HG02943 (cell line): ENCODE measurements around the gene SMNDC1.
"Not testable (repeated sequence)": the region's sequence is repeated elsewhere in the genome, so short reads cannot be mapped to it uniquely, and the experiment has no call there.

Source experiments
- ATAC-seq: cut with Tn5 transposase; IDR thresholded peaks from one replicate; pipeline ENCODE4 v1.9.1; 2021; ENCODE audit warnings: mild to moderate bottlenecking, low read depth, moderate library complexity; ENCODE audit not compliant: unreplicated experiment

SMNDC1 gene

DNA sequence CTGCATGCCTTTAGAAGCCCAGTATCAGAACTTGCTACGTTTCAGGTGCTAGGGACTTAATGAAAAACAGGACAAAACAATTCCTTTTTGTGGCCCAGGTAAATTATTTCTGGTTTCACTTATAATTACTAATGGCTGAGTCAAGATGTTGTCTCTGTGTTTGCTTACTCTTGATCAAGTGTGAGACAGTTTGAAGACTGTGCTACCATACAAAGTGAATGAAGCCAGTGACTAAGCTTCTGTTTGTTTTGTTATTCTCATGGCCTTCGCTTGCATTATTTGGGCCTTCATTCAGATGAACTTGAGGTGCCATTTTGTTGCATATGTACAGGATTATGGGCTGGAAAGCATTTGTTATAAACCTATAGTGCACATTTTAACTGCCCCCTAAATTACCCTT is 17.9 kb downstream of the SMNDC1 start:
- ATAC-seq: no peak

DNA sequence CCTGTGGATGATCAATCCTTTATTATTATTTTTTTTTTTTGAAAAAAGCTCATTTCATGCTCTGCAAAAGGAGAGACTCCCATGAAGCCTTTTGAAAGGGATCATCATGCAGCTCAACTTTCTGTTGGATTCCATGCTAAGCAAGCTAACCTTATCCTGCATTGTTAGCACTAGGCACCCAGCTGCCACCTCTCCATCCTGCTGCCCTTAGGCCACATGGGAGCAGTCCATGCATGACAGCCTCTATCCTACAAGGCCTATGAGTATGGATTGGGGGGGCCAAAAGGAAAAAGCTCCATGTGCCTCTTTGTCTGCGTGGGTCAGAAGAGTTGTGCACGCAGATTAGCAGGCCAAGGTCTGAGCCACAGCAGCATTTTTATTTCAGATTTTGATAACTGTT is 19.2 kb downstream of the SMNDC1 start:
- ATAC-seq: no peak

DNA sequence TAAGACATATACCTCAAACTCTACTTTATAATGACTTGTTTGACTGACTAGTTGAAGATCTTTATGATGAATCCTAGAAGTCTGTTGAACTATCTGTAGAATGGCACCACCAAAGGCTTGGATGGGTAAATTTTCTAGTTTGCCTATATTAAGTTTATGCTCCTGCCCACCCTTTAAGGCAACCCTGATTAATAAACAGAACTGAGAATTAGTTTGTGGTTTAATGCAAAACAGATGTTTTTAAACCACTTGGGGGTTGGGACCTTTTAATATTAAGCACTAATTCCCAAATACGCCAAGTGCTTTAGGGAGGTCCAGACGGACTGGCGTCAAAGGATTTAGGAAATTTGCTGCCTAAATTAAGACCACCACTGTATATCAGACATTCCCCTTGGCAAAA is 20.5 kb downstream of the SMNDC1 start:
- ATAC-seq: no peak

DNA sequence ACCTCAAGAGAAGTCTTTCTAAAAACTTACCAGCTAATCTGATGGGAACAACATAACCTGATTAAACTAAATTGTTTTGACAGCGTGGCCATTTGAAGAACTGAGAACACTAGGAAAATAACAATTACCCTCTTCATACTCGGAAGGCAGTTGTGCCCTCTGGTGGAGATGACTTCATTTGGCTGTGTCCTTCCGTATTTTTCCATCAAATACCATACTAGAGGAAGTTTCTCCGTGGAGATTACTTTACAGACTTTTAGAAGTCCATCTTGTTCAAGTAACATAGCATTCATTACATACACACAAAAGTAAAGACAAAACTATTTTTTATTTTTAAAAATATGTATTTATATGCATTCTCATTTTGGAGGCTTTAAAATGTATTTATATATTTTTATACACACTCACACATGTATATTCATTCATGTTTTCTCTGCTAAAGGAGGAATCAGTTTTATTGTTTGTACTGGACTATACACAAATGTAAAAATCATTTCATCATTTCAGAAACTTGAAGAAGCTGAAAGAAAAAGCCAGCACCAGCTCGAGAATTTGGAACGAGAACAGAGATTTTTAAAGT is 25.2 kb downstream of the SMNDC1 start:
- ATAC-seq: no peak

DNA sequence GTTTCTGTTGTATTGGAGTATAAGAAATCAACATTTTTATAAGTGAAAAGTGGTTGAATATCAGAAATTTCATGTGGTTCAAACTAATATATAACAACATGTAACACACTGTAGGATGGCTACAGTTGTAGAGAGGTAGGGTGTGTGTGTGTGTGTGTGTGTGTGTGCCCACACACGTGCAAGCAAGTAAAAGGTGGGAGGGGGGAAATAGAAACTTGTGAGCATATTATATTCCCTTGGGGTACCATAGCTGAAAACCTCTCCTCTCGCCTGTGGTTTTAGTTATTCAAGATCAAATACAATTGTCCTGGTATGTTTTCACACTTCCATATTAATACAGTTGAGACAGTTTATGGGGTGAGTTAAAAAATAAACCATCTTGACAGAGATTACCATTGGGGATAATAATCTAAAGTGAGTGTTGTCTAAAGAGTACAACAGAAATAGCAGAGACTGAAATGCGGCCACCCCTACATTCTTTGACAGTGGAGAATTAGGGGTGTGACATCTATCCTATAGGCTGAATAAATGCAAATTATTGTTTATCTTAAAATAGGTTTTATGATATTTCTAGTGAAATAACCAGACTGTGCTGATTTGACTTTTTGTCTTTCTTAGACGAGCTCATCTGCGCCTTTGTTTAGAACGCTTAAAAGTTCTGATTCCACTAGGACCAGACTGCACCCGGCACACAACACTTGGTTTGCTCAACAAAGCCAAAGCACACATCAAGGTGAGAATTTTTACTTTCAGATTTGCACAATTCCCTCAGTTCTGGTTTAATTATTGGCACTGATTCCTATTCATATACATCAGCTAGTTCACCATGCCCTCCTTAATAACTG is 25.9 kb downstream of the SMNDC1 start:
- ATAC-seq: no peak

DNA sequence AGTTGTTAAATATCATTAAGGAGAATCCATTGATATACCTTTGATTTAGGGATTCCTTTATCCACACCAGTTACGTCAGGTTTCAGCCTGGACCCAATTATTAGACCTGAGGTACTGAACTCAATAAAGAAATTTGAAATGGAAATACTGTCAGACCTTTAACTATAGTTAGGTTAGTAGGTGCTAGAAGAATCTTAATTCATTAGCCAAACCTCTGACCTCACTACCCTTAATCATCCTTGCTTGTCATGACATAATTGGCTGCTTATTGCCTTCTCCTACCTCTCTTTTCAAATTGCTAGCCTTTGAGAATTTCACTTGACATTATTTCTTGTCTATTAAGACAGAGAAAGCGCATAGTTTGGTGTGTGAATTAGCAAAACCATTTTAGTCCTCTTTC is 27.1 kb downstream of the SMNDC1 start:
- no peak for ATAC-seq

DNA sequence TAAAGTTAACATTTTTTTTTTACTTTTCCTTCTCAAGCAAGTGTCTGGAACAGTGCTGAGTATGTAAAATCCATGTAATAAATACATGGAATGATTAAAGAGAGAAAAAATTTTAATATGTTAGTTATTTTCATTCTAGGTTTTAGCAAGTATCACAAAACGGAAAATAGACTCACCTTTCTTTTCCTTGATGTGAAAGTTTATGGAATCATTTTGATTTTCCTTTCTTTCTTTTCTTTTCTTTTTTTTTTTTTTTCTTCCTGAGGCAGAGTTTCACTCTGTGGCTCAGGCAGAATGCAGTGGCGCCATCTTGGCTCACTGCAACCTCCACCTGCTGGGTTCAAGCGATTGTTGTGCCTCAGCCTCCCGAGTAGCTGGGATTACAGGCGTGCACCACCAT is 28.1 kb downstream of the SMNDC1 start:
- ATAC-seq: no peak

DNA sequence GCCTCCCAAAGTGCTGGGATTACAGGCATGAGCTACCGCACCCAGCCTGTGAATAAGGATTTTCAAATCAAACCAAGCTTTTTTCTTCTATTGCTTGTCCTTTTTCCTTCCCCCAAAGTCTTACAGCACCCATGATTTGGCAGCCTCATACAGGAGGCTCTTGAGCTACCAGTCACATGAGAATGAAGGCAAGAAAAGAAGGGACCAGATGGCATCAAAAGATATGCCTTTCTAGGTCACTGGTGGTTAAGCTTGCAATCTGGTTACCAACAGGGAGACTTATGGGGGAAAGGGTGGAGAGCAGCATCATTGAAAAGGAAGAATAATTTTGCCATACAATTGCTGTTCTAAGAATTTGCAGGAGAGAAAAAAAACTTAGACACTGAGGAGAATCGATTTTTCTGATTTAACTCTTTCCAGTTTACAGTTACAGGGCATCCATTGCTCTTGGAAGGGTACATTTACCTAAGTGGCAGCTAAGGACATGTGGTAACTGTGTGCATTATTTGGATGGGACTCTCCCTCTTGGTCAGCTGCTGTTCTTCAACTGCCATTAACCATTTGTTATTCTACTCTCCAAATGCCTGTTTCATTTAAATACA is 29.5 kb downstream of the SMNDC1 start:
- no peak for ATAC-seq

DNA sequence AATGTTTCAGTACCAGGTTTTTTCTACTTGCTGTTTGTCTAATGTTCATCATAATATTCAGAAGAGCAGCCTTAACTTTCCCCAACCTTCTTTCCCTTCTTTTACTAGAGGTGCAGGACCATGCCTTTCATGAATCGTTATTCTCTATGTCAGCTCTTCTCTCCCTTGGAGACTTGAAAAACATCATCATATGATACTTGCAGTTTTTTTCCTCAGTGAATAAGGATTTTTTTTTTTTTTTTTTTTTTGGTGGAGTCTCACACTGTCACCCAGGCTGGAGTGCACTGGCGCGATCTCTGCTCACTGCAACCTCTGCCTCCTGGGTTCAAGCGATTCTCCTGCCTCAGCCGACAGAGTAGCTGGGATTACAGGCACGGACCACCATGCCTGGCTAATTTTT is 30.1 kb downstream of the SMNDC1 start:
- ATAC-seq: no peak

DNA sequence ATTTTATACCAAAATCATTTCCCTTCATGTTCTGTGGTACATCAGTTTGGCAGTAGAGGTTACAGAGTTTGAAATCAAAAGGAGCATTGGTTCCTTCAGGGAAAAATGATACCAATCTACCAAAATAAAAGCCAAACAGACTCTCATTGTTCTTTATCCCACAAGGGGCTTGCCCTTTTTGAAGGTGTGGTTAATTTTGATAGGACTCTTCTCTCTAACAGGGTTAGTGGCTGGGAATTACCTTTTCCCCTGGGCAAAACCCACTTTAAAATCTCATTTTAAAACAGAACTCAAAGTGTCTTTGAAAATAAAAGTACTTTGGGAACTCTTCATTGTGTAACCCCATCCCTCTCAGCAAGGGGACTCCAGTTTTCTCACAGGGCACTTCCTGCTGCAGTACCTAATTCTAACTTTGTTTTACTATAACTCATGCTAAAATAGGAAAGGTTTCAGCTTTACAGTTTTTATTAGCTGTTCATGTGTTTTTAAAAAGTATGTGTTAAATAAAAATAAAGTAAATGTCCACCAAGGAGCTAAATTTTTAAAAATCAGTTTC is 30.6 kb downstream of the SMNDC1 start:
- no peak for ATAC-seq

DNA sequence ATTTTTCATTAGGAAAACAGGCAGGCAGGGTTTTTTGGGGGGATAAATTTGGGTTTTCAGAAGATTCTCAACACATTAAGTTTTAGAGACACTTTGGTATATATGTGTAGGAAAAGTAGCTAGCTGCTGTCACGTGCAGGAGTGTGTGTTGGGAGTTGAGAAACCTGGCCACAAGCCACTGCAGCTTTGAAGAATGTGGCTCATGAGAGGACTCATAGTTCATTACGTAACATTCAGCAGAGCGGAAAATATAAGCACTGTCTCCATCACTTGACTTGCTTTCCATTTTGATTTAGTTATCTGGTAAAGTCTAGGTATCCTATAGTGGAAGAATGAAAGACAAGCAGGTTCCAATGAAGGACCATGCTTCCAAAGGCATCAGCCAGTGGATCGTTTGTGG is 31.2 kb downstream of the SMNDC1 start:
- no peak for ATAC-seq

DNA sequence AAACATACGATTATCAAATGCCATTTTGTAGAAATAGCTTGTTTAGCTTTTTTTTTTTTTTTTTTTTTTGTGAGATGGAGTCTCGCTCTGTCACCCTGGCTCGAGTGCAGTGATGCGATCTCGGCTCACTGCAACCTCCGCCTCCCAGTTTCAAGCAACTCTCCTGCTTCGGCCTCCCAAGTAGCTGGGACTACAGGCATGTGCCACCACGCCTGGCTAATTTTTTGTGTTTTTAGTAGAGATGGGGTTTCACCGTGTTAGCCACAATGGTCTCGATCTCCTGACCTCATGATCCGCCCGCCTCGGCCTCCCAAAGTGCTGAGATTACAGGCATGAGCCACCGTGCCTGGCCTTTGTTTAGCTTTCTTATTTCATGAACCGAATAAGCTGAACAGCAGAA is 31.7 kb downstream of the SMNDC1 start:
- not testable (repeated sequence) for ATAC-seq

DNA sequence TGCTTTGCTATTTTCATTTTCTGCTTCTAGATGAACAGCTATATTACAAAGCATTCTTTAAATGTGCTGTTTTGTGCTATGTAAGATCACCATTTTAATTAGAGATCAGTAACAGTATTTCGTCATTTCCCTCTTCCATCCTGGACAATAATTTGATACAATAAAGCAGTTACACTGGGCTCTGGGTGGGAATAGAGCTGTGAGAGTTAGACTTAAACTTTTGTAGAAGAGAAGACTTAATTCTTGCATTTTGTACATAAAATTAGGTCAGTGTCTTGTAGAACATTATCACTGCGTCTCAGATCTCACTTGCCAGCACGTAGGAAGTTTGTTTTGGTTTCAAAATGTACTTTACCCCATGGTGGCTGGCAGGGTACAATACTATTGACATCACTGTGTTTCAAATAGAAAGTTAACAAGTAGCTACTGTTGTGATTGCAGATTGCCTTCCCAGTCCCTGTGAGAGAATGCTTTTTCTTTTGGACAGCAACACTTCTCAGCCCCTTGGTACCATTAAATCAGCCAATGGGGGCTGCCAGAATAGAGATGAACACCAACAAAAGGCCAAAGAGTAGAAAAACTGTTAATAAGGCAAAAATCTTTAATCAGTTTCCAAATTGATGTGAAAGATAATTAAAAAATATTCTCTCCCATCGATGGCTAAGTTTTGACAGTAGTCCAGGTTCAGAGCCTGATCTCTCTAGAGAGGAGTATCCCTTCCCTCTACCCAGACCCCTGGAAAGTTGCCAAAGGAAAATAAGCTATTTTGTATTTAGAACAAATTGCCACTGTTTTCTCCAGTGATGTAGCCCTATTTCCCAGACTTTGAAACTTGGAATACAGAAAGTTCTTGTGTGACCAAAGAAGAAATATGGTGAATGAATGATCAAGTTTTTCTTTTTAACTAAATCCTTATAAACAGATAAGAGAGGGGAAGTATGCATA is 35.1 kb downstream of the SMNDC1 start:
- no peak for ATAC-seq

DNA sequence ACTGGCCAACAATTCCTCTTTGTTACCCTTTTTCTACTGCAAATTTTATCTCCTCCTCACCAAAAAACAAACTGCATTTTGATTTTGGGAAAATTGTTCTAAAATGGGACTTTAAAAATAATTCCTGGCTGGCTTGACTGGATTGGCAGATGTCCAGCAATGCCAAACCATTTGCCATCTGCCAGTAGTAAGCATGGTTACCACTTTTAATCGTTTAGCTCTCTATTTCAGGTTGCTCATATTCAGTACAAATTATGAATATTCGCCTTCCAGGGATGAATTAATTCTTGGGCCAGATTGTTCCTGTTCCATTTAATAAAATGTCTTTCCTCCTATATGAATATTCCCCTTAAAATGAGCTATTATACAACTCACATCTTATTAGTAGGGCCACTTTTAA is 35.7 kb downstream of the SMNDC1 start:
- ATAC-seq: no peak

DNA sequence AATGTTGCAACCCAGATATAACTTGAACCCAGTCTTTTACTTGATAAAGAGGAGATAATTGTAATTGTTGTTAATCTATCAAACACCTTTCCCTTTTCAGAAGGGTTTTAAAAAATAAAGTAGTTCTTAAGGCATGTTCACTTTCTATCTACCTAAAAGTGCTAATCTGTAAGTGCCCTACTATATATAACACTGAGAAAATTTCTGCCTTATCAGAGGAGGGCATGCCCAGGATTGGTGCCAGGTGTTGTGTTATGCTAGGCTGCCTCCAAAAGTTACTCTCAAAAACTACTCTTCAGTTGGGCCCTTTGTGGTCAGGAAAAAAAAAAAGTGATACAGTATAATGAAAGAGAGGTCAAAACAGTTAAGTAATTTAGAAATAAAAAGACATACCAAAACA is 36.3 kb downstream of the SMNDC1 start:
- no peak for ATAC-seq

DNA sequence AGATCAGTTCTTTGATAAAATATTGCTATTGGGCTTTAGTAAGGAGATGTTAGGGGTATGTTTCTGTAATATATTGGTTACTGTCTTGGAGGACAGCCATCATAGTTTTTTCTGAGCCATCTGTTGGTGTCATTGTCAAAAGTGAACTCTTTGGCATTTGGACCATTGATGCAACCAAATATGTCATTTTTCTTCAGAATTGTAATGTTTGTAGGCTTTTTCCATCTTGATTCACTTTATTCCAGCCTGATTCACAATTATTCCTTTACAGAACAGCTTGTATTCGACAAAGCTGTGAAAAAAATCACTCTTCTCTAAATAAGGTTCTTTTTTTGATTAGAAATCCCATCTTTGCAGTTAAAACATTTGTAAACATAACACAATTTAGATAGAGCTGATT is 37.4 kb downstream of the SMNDC1 start:
- ATAC-seq: no peak

DNA sequence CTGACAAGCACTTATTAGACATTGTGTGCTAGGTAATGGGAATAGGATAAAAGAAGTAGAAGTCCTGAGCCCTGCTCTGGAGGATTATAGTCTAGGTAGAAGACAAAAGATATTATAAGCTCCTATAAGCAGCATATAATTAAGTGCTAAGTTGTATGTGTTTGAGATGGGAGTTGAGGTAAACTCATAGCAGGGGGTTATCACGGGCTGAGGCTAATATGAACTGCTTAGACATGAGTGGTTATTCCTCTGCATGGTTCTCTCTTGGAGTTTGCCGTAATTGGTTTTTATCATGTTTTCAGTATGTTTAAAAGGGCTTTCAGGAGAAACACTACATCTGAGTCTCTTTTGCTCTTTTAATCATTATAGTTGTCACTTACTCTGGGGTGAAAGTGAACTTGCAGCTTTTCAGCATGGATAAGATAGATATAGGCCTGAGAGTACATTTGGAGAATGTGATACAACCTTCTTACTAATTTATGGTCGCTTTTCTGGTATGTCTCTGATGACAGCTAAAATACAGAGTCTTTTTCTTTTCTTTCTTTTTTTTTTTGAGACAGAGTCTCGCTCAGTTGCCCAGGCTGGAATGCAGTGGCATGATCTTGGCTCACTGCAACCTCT is 39.0 kb downstream of the SMNDC1 start:
- no peak for ATAC-seq

DNA sequence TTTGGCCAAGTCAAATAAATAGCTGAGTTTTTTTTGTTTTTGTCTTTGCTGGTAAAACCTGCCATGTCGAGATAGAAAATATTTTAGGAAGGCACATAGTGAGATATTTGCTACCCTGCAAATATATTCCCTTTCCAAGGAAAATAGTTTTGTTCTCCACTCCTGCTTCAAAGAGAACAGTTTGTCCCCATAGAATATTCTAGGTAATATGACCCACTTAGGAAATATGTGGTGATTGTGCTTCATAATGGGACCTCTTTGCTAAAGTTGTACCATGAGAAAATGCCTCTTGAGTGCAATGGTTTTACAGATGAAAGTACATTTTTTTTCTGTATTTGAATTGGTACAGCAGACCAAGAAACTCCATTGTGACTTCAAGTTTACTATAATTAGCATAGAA is 41.6 kb downstream of the SMNDC1 start:
- no peak for ATAC-seq

DNA sequence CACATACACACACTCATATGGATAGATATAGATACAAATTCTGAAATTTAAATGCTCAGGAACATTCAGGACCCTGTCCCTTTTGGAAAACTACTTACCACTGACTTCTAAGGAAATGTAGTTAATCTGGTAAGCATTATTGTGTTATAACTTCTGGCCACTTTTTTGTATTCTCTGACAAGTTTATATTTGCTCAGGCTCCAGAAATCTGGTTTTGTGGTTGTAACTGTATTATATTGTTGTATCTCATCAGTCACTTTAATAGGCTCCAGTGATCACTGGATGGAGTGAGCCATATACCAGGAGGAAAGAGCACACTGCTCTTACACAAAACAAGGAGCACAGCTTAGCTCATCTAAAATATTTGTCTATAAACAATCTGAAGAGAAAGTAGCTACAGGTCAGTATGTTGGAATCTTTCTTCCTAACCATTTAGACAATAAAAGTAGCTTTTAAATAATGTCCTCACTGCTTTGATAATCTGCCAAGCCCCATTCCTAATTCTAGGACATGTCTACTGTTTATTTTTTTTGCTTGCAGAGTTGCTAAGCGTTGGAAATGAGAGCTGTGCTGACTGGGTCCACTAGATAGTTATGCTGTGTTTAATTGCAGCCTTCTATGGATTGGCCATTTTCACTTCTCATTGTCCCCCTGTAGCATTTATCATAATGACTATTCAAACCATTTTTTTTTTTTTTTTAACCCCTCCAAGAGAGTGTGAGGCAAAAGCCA is 43.8 kb downstream of the SMNDC1 start:
- ATAC-seq: no peak
